ENCODE measurements around the gene ATOH1. TPM values are rescaled to one million over a fixed set of nuclear protein-coding genes. Genes with fewer than 3 reads are reported as not detected.
A peak's percentile ranks its signal among the peaks of the same experiment; 100 is the strongest.

ATOH1 gene
- total RNA-seq, 4 donors from 2014 or later: not detected

- 0 to 6% methylated on average over 3 to 18 of the region's 26 CpGs for WGBS, 2 donors (ENCODE audit: low coverage in 1 of 2)
- TF ChIP-seq POLR2A (IDR thresholded peaks at IDR 0.05) (no peak), POLR2AphosphoS5 (IDR thresholded peaks at IDR 0.05) (no peak), EP300 (IDR thresholded peaks at IDR 0.05) (no peak), CTCF (IDR thresholded peaks at IDR 0.05) (no peak)
- H3K36me3 ChIP-seq: no peaks in the 10 kb centered on the region
- peak; percentile 30 for ATAC-seq
- H3K4me3 ChIP-seq: no peak overlapping the region
- no peaks in the 10 kb centered on the region for H3K9me3 ChIP-seq
- H3K27ac ChIP-seq: no peak overlapping the region
- peaks cover 0 to 33% (median 21%) of the 10 kb centered on the region in 3 donors for H3K4me1 ChIP-seq
- peaks cover 75% of the 10 kb centered on the region for H3K27me3 ChIP-seq
Observed at GRCh38 chr4:93827272-93827947, 1.1 kb upstream of the ATOH1 start.

- Histone ChIP-seq H3K27ac (no peak overlapping the region), H3K9me3 (no peaks in the 10 kb centered on the region), H3K4me1 (peaks cover 0 to 33% (median 21%) of the 10 kb centered on the region in 3 donors), H3K4me3 (peak overlapping the region in 1 of 2 donors; percentile 46), H3K36me3 (no peaks in the 10 kb centered on the region), H3K27me3 (peaks cover 93% of the 10 kb centered on the region)
- ATAC-seq: no peak
- no peak for TF ChIP-seq CTCF (IDR thresholded peaks at IDR 0.05)
- no peak for TF ChIP-seq POLR2A (IDR thresholded peaks at IDR 0.05)
- TF ChIP-seq POLR2AphosphoS5 (IDR thresholded peaks at IDR 0.05): no peak
- no peak for TF ChIP-seq EP300 (IDR thresholded peaks at IDR 0.05)
- WGBS, 2 donors (ENCODE audit: low coverage in 1 of 2): 0 to 17% methylated on average over 1 to 2 of the region's 70 CpGs
Observed at GRCh38 chr4:93828995-93829819, 654 bp downstream of the ATOH1 start.

GRCh38 chr4:93829820-93830687 is 1.5 kb downstream of the ATOH1 start:
- peak overlapping the region in 1 of 2 donors; percentile 46 for H3K4me3 ChIP-seq
- no peaks in the 10 kb centered on the region for H3K36me3 ChIP-seq
- no peak for ATAC-seq
- 13 to 17% methylated on average over 23 to 33 of the region's 40 CpGs for WGBS, 2 donors (ENCODE audit: low coverage in 1 of 2)
- H3K9me3 ChIP-seq: no peaks in the 10 kb centered on the region
- peaks cover 0 to 40% (median 21%) of the 10 kb centered on the region in 3 donors for H3K4me1 ChIP-seq
- H3K27ac ChIP-seq: no peak overlapping the region
- H3K27me3 ChIP-seq: peaks cover 100% of the 10 kb centered on the region
- TF ChIP-seq EP300 (IDR thresholded peaks at IDR 0.05): no peak
- TF ChIP-seq CTCF (IDR thresholded peaks at IDR 0.05): no peak
- no peak for TF ChIP-seq POLR2AphosphoS5 (IDR thresholded peaks at IDR 0.05)
- TF ChIP-seq POLR2A (IDR thresholded peaks at IDR 0.05): no peak

GRCh38 chr4:93831716-93832496 is 3.4 kb downstream of the ATOH1 start:
- H3K9me3 ChIP-seq: no peaks in the 10 kb centered on the region
- peaks cover 99% of the 10 kb centered on the region for H3K27me3 ChIP-seq
- no peak for ATAC-seq
- peaks cover 0 to 40% (median 21%) of the 10 kb centered on the region in 3 donors for H3K4me1 ChIP-seq
- H3K36me3 ChIP-seq: no peaks in the 10 kb centered on the region
- 8 to 12% methylated on average over 15 to 22 of the region's 25 CpGs for WGBS, 2 donors (ENCODE audit: low coverage in 1 of 2)
- TF ChIP-seq POLR2AphosphoS5 (IDR thresholded peaks at IDR 0.05) (no peak), EP300 (IDR thresholded peaks at IDR 0.05) (no peak), CTCF (IDR thresholded peaks at IDR 0.05) (no peak), POLR2A (IDR thresholded peaks at IDR 0.05) (no peak)
- no peak overlapping the region for H3K27ac ChIP-seq
- H3K4me3 ChIP-seq: no peak overlapping the region
